ENCODE measurements around the gene ITPK1.

Gene ITPK1

GRCh38 chr14:93057586-93058280, 58.0 kb downstream of the ITPK1 start:
- DNase-seq, result no peak

- DNase-seq, result no peak
These were observed 58.7 kb downstream of the ITPK1 start for GRCh38 chr14:93056840-93057585.

GRCh38 chr14:93056166-93056839, 59.4 kb downstream of the ITPK1 start:
- peak in 1 of 2 experiments; percentile 18 for DNase-seq

- DNase-seq, result no peak
These were observed 60.0 kb downstream of the ITPK1 start for GRCh38 chr14:93055651-93056115.

- DNase-seq, result no peak
These were observed 60.8 kb downstream of the ITPK1 start for GRCh38 chr14:93054876-93055275.

- no peak for DNase-seq
These were observed 61.7 kb downstream of the ITPK1 start for GRCh38 chr14:93054006-93054405.

- no peak for DNase-seq
These were observed 63.9 kb downstream of the ITPK1 start for GRCh38 chr14:93051600-93052546.

GRCh38 chr14:93050761-93051160, 65.0 kb downstream of the ITPK1 start:
- DNase-seq, result no peak

GRCh38 chr14:93049867-93050331, 65.8 kb downstream of the ITPK1 start:
- DNase-seq, result no peak

- DNase-seq, result no peak
These were observed 66.4 kb downstream of the ITPK1 start for GRCh38 chr14:93049315-93049714.

- no peak for DNase-seq
These were observed 66.9 kb downstream of the ITPK1 start for GRCh38 chr14:93048843-93049242.

- DNase-seq, result no peak
These were observed 68.1 kb downstream of the ITPK1 start for GRCh38 chr14:93047661-93048060.

GRCh38 chr14:93047157-93047556, 68.6 kb downstream of the ITPK1 start:
- no peak for DNase-seq

GRCh38 chr14:93046705-93047050, 69.0 kb downstream of the ITPK1 start:
- DNase-seq, result no peak

- DNase-seq, result no peak
These were observed 69.6 kb downstream of the ITPK1 start for GRCh38 chr14:93045965-93046704.

GRCh38 chr14:93045211-93045674, 70.5 kb downstream of the ITPK1 start:
- no peak for DNase-seq

GRCh38 chr14:93044556-93044955, 71.2 kb downstream of the ITPK1 start:
- no peak for DNase-seq

- no peak for DNase-seq
These were observed 71.6 kb downstream of the ITPK1 start for GRCh38 chr14:93044121-93044520.

- DNase-seq, result peak; percentile 77 to 94
These were observed 72.5 kb downstream of the ITPK1 start for GRCh38 chr14:93042968-93043940.

GRCh38 chr14:93041830-93042229, 73.9 kb downstream of the ITPK1 start:
- no peak for DNase-seq

All from SW 1271 (cell line).